ENCODE measurements around the gene ATP5F1D.
"Not testable (repeated sequence)": the region's sequence is repeated elsewhere in the genome, so short reads cannot be mapped to it uniquely, and the experiment has no call there.

The ATP5F1D gene

GRCh38 chr19:1241417-1242095, at the start of gene ATP5F1D:
TSS of gene ATP5F1D (plus strand) at chr19:1241751. CDS start at chr19:1241851, 100 bp downstream.
- Histone ChIP-seq H3K27me3 (ENCODE audit: control insufficient read depth, insufficient read depth, low read length) (no peaks in the 10 kb centered on the region), H3K27ac (ENCODE audit: low read depth, low read length) (peak within 1 kb of the TSS; percentile 31), H3K36me3 (ENCODE audit: control insufficient read depth, insufficient read depth, low read length) (no peaks in the 10 kb centered on the region), H3K9me3 (ENCODE audit: control insufficient read depth, insufficient read depth, low read length) (no peaks in the 10 kb centered on the region), H3K4me1 (ENCODE audit: control insufficient read depth, insufficient read depth, low read length) (0 out of 2 replicates have a peak, but pooled peaks cover 2% of the 10 kb centered on the region), H3K9ac (ENCODE audit: low read depth, low read length) (peak within 1 kb of the TSS; percentile 17; the same call in 1 of the 2 replicates), H3K4me3 (ENCODE audit: low read depth, low read length) (peak within 1 kb of the TSS; percentile 69)

- Histone ChIP-seq H3K27me3 (ENCODE audit: control insufficient read depth, insufficient read depth, low read length) (no peaks in the 10 kb centered on the region), H3K27ac (ENCODE audit: low read depth, low read length) (no peak overlapping the region), H3K4me1 (ENCODE audit: control insufficient read depth, insufficient read depth, low read length) (no peaks in the 10 kb centered on the region), H3K9me3 (ENCODE audit: control insufficient read depth, insufficient read depth, low read length) (no peaks in the 10 kb centered on the region), H3K36me3 (ENCODE audit: control insufficient read depth, insufficient read depth, low read length) (no peaks in the 10 kb centered on the region), H3K4me3 (ENCODE audit: low read depth, low read length) (no peak overlapping the region), H3K9ac (ENCODE audit: low read depth, low read length) (no peak overlapping the region)
Measured at GRCh38 chr19:1199531-1199930, 42.0 kb upstream of the ATP5F1D start.

GRCh38 chr19:1200614-1201013, 40.9 kb upstream of the ATP5F1D start:
- not testable (repeated sequence) for H3K4me1 ChIP-seq (ENCODE audit: control insufficient read depth, insufficient read depth, low read length); H3K9me3 ChIP-seq (ENCODE audit: control insufficient read depth, insufficient read depth, low read length); H3K27ac ChIP-seq (ENCODE audit: low read depth, low read length); H3K4me3 ChIP-seq (ENCODE audit: low read depth, low read length); H3K9ac ChIP-seq (ENCODE audit: low read depth, low read length); H3K27me3 ChIP-seq (ENCODE audit: control insufficient read depth, insufficient read depth, low read length); H3K36me3 ChIP-seq (ENCODE audit: control insufficient read depth, insufficient read depth, low read length)

- Histone ChIP-seq H3K27me3 (ENCODE audit: control insufficient read depth, insufficient read depth, low read length) (no peaks in the 10 kb centered on the region), H3K36me3 (ENCODE audit: control insufficient read depth, insufficient read depth, low read length) (peaks cover 6% of the 10 kb centered on the region; the same call in 1 of the 2 replicates), H3K9me3 (ENCODE audit: control insufficient read depth, insufficient read depth, low read length) (no peaks in the 10 kb centered on the region), H3K9ac (ENCODE audit: low read depth, low read length) (peak within 1 kb of the TSS; percentile 36; the same call in 1 of the 2 replicates), H3K4me3 (ENCODE audit: low read depth, low read length) (peak within 1 kb of the TSS; percentile 83), H3K27ac (ENCODE audit: low read depth, low read length) (peak within 1 kb of the TSS; percentile 80), H3K4me1 (ENCODE audit: control insufficient read depth, insufficient read depth, low read length) (peaks cover 4% of the 10 kb centered on the region; the same call in 1 of the 2 replicates)
Measured at GRCh38 chr19:1205114-1206099, 36.1 kb upstream of the ATP5F1D start, which contains the start of gene STK11. TSS of gene STK11 (plus strand) at chr19:1205778. CDS start at chr19:1206914, 1,136 bp downstream.

GRCh38 chr19:1206150-1206863, 35.2 kb upstream of the ATP5F1D start:
- Histone ChIP-seq H3K4me1 (ENCODE audit: control insufficient read depth, insufficient read depth, low read length) (peaks cover 4% of the 10 kb centered on the region; the same call in 1 of the 2 replicates), H3K9ac (ENCODE audit: low read depth, low read length) (peak overlapping the region; percentile 36; the same call in 1 of the 2 replicates), H3K27me3 (ENCODE audit: control insufficient read depth, insufficient read depth, low read length) (no peaks in the 10 kb centered on the region), H3K9me3 (ENCODE audit: control insufficient read depth, insufficient read depth, low read length) (no peaks in the 10 kb centered on the region), H3K4me3 (ENCODE audit: low read depth, low read length) (peak overlapping the region; percentile 83), H3K27ac (ENCODE audit: low read depth, low read length) (no peak overlapping the region), H3K36me3 (ENCODE audit: control insufficient read depth, insufficient read depth, low read length) (peaks cover 6% of the 10 kb centered on the region; the same call in 1 of the 2 replicates)

GRCh38 chr19:1206864-1207450, 34.6 kb upstream of the ATP5F1D start:
- H3K27me3 ChIP-seq (ENCODE audit: control insufficient read depth, insufficient read depth, low read length) = no peaks in the 10 kb centered on the region
- peak overlapping the region; percentile 83 for H3K4me3 ChIP-seq (ENCODE audit: low read depth, low read length)
- H3K9ac ChIP-seq (ENCODE audit: low read depth, low read length) = 0 out of 2 replicates have a peak overlapping the region, but pooled peaks have one; percentile 36
- peaks cover 4% of the 10 kb centered on the region; the same call in 1 of the 2 replicates for H3K4me1 ChIP-seq (ENCODE audit: control insufficient read depth, insufficient read depth, low read length)
- no peaks in the 10 kb centered on the region for H3K9me3 ChIP-seq (ENCODE audit: control insufficient read depth, insufficient read depth, low read length)
- peaks cover 6% of the 10 kb centered on the region; the same call in 1 of the 2 replicates for H3K36me3 ChIP-seq (ENCODE audit: control insufficient read depth, insufficient read depth, low read length)
- peak overlapping the region; percentile 61 for H3K27ac ChIP-seq (ENCODE audit: low read depth, low read length)

- not testable (repeated sequence) for H3K9me3 ChIP-seq (ENCODE audit: control insufficient read depth, insufficient read depth, low read length); H3K4me1 ChIP-seq (ENCODE audit: control insufficient read depth, insufficient read depth, low read length); H3K9ac ChIP-seq (ENCODE audit: low read depth, low read length); H3K27me3 ChIP-seq (ENCODE audit: control insufficient read depth, insufficient read depth, low read length); H3K4me3 ChIP-seq (ENCODE audit: low read depth, low read length); H3K27ac ChIP-seq (ENCODE audit: low read depth, low read length)
- H3K36me3 ChIP-seq (ENCODE audit: control insufficient read depth, insufficient read depth, low read length) = peaks cover 14% of the 10 kb centered on the region
Measured at GRCh38 chr19:1208830-1209229, 32.7 kb upstream of the ATP5F1D start.

- Histone ChIP-seq H3K9ac (ENCODE audit: low read depth, low read length) (no peak overlapping the region), H3K4me3 (ENCODE audit: low read depth, low read length) (no peak overlapping the region), H3K9me3 (ENCODE audit: control insufficient read depth, insufficient read depth, low read length) (no peaks in the 10 kb centered on the region), H3K27me3 (ENCODE audit: control insufficient read depth, insufficient read depth, low read length) (no peaks in the 10 kb centered on the region), H3K36me3 (ENCODE audit: control insufficient read depth, insufficient read depth, low read length) (peaks cover 19% of the 10 kb centered on the region), H3K4me1 (ENCODE audit: control insufficient read depth, insufficient read depth, low read length) (peaks cover 4% of the 10 kb centered on the region; the same call in 1 of the 2 replicates), H3K27ac (ENCODE audit: low read depth, low read length) (no peak overlapping the region)
Measured at GRCh38 chr19:1210227-1210538, 31.4 kb upstream of the ATP5F1D start.

GRCh38 chr19:1211494-1212234, 29.9 kb upstream of the ATP5F1D start:
- Histone ChIP-seq H3K36me3 (ENCODE audit: control insufficient read depth, insufficient read depth, low read length) (peaks cover 19% of the 10 kb centered on the region), H3K27ac (ENCODE audit: low read depth, low read length) (no peak overlapping the region), H3K4me1 (ENCODE audit: control insufficient read depth, insufficient read depth, low read length) (peaks cover 4% of the 10 kb centered on the region; the same call in 1 of the 2 replicates)

More at GRCh38 chr19:1211494-1212234, 29.9 kb upstream of the ATP5F1D start:
- H3K4me3 ChIP-seq (ENCODE audit: low read depth, low read length) = no peak overlapping the region
- H3K9me3 ChIP-seq (ENCODE audit: control insufficient read depth, insufficient read depth, low read length) = no peaks in the 10 kb centered on the region
- no peak overlapping the region for H3K9ac ChIP-seq (ENCODE audit: low read depth, low read length)
- H3K27me3 ChIP-seq (ENCODE audit: control insufficient read depth, insufficient read depth, low read length) = no peaks in the 10 kb centered on the region
